OCI-LY1 (cell line): ENCODE results near the gene DCP1B.

Experiments
- CTCF ChIP-seq: fragments of 200-600 bp; sonication (generic), shearing (Covaris generic); IDR thresholded peaks from 2 replicates; pipeline ENCODE4 v1.5.1; 2017; ENCODE audit warnings: mild to moderate bottlenecking, antibody characterized with exemption, low read length, moderate library complexity, mixed read lengths
- EZH2 ChIP-seq: fragments of 200-600 bp; sonication (generic), shearing (Covaris generic); IDR thresholded peaks from 2 replicates; pipeline ENCODE4 v1.8.0; 2017; ENCODE audit warnings: borderline replicate concordance, mixed run types, mild to moderate bottlenecking, antibody characterized with exemption, low read length, moderate library complexity, mixed read lengths

DNA sequence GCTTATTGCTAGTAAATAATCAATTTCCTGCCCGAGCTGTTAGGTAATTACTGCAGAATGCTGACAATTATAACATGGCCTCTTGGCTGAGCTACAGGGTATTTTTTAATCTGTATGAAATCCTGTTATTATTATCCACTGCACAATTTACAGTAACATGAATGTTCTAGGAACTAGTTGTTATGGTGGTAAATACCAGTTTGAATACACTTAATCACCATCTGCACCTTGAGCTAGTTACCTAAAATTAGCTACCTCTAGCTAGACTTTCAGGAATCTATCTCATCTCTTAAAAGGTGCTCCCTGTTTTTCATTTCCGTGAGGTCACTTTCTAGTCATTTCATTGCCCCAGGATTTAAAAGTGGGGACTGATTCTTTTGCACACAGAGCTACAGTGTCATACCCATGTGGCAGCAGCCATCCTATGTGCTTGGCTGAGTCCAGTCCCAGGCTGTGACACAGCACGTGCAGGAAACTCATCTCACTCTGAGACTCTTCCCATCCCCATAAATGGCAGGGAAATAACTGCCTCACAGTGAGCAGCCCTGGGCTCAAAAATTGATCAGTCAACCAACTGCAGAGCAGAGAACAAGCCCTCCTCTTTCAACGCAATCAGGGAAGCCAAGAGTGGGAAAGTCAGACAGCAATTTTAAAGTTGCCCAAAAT, 37.6 kb downstream of the DCP1B start:
- TF ChIP-seq EZH2 (no peak), CTCF (no peak)
